HCT116 (cell line): ENCODE results near the gene USP16. TPM values are rescaled to one million over a fixed set of nuclear protein-coding genes. Genes with fewer than 3 reads are reported as not detected.

Experiments used
- ATAC-seq: fragments of 200-7000 bp; cut with Tn5 transposase; 2 replicates; pipeline ENCODE4 v1.9.1; 2020; ENCODE audit warnings: mild to moderate bottlenecking, moderate library complexity
- BruUV-seq: library from RNA; stranded (reverse); fragments of 400-500 nt; replicated peaks from 2 replicates; lab custom pipeline; 2021; lab: Mats Ljungman, UMichigan
- CTCF ChIA-PET: fragments of 300-600 bp; sonication (Branson Sonifier 250); formaldehyde crosslinking; loops from one replicate; lab custom pipeline; 2021; ENCODE audit warnings: antibody characterized with exemption; lab: Charles Lee
- POLR2A ChIA-PET: fragments of 300-600, 350-600 bp; sonication (Branson Sonifier 250); formaldehyde crosslinking; loops from one replicate; lab custom pipeline; 2021; ENCODE audit warnings: antibody characterized with exemption; lab: Charles Lee
- RAD21 ChIA-PET, 2 experiments: fragments of 300-600 bp; sonication (Branson Sonifier 250); formaldehyde crosslinking; loops; one replicate each; lab custom pipeline; 2023; ENCODE audit warnings: low total read pairs in 2 of 2; ENCODE audit not compliant: uncharacterized antibody in 2 of 2, unreplicated experiment in 2 of 2, low non-redundant PET in 1 of 2; lab: Charles Lee
- DNase-seq: peaks from one replicate; pipeline ENCODE4 v3.0.0-alpha.2; 2010; ENCODE audit warnings: low read depth, low spot score
- H2AFZ ChIP-seq: fragments of 200-600 bp; shearing (Covaris generic), sonication (generic); 2 replicates; pipeline ENCODE4 v1.6.1; 2017; ENCODE audit warnings: low read depth, mixed run types, mixed read lengths, antibody characterized with exemption, low read length; ENCODE audit not compliant: poor library complexity, severe bottlenecking
- H3K27ac ChIP-seq: 2 replicates; pipeline ENCODE4 v1.5.1; 2012; ENCODE audit warnings: low read depth, low read length
- H3K27me3 ChIP-seq: fragments of 200-600 bp; sonication (generic); 2 replicates; pipeline ENCODE4 v1.6.1; 2016; ENCODE audit warnings: mixed run types, low read length, mixed read lengths; ENCODE audit not compliant: insufficient read depth
- H3K36me3 ChIP-seq, 2 experiments: fragments of 200-500 bp in 1 of 2; fragments of 200-600 bp in 1 of 2; sonication (Bioruptor generic) in 1 of 2; sonication (generic) in 1 of 2; 2 replicates each; pipeline versions ENCODE4 v1.5.1 to v1.6.1; 2014 to 2016; ENCODE audit warnings: low read length in 2 of 2, inconsistent platforms in 1 of 2, mixed read lengths in 1 of 2, mixed run types in 1 of 2; ENCODE audit not compliant: insufficient read depth in 2 of 2, control insufficient read depth in 1 of 2
- H3K4me1 ChIP-seq, 2 experiments: fragments of 200-600 bp in 1 of 2; sonication (generic) in 1 of 2; 2 replicates each; pipeline versions ENCODE4 v1.5.1 to v1.6.1; 2012 to 2017; ENCODE audit warnings: low read length in 2 of 2, inconsistent platforms in 1 of 2, mild to moderate bottlenecking in 1 of 2, mixed read lengths in 1 of 2, mixed run types in 1 of 2, moderate library complexity in 1 of 2; ENCODE audit not compliant: insufficient read depth in 2 of 2, control insufficient read depth in 1 of 2
- H3K4me2 ChIP-seq: fragments of 200-600 bp; sonication (generic); 2 replicates; pipeline ENCODE4 v1.6.1; 2017; ENCODE audit warnings: mixed run types, low read length, mixed read lengths
- H3K4me3 ChIP-seq, 2 experiments: fragments of 200-600 bp in 1 of 2; sonication (generic) in 1 of 2; replicated peaks in 1 of 2; 2 replicates each; pipeline ENCODE4 v1.5.1; 2011 to 2016; ENCODE audit warnings: low read length in 2 of 2, control low read depth in 1 of 2, low read depth in 1 of 2, mild to moderate bottlenecking in 1 of 2, mixed read lengths in 1 of 2, mixed run types in 1 of 2
- H3K79me2 ChIP-seq: fragments of 200-600 bp; sonication (generic); 2 replicates; pipeline ENCODE4 v1.6.1; 2017; ENCODE audit warnings: mild to moderate bottlenecking, mixed run types, low read length, moderate library complexity, mixed read lengths; ENCODE audit not compliant: insufficient read depth
- H3K9ac ChIP-seq: fragments of 200-600 bp; sonication (generic); 2 replicates; pipeline ENCODE4 v1.6.1; 2016; ENCODE audit warnings: low read length, mixed read lengths
- H3K9me2 ChIP-seq: fragments of 200-600 bp; sonication (generic), shearing (Covaris generic); 2 replicates; pipeline ENCODE4 v1.6.1; 2017; ENCODE audit warnings: mixed run types, mild to moderate bottlenecking, moderate library complexity; ENCODE audit not compliant: insufficient read depth
- H3K9me3 ChIP-seq, 2 experiments: fragments of 200-500 bp in 1 of 2; fragments of 200-600 bp in 1 of 2; sonication (Bioruptor generic) in 1 of 2; sonication (generic) in 1 of 2; 2 replicates each; pipeline ENCODE4 v1.6.1; 2014 to 2017; ENCODE audit warnings: low read length in 2 of 2, mixed read lengths in 2 of 2, inconsistent platforms in 1 of 2, low read depth in 1 of 2, mild to moderate bottlenecking in 1 of 2, mixed run types in 1 of 2, moderate library complexity in 1 of 2; ENCODE audit not compliant: control insufficient read depth in 1 of 2, insufficient read depth in 1 of 2
- H4K20me1 ChIP-seq: fragments of 200-600 bp; sonication (generic), shearing (Covaris generic); 2 replicates; pipeline ENCODE4 v1.6.1; 2017; ENCODE audit warnings: mixed run types, mild to moderate bottlenecking, moderate library complexity; ENCODE audit not compliant: insufficient read depth
- ELF1 ChIP-seq: IDR thresholded peaks from 2 replicates; pipeline ENCODE4 v1.6.1; 2012; ENCODE audit warnings: low read depth, borderline replicate concordance
- EZH2phosphoT487 ChIP-seq: fragments of 200-600 bp; IDR thresholded peaks from 2 replicates; pipeline ENCODE4 v1.6.1; 2018; ENCODE audit warnings: antibody characterized with exemption, borderline replicate concordance
- JUND ChIP-seq: IDR thresholded peaks from 2 replicates; pipeline ENCODE4 v1.6.1; 2012
- MAX ChIP-seq: IDR thresholded peaks from 2 replicates; pipeline ENCODE4 v1.6.1; 2012
- POLR2A ChIP-seq: IDR thresholded peaks from 2 replicates; pipeline ENCODE4 v1.7.0; 2011; ENCODE audit warnings: borderline replicate concordance; ENCODE audit not compliant: insufficient read depth, insufficient read length; ENCODE audit errors: extremely low read depth
- POLR2AphosphoS5 ChIP-seq: IDR thresholded peaks from 2 replicates; pipeline ENCODE4 v1.6.1; 2011; ENCODE audit warnings: mild to moderate bottlenecking, low read depth, low read length, moderate library complexity
- REST ChIP-seq: IDR thresholded peaks from 2 replicates; pipeline ENCODE4 v1.6.1; 2012; ENCODE audit warnings: low read depth
- TCF7L2 ChIP-seq: IDR thresholded peaks from 2 replicates; pipeline ENCODE4 v1.7.0; 2011; ENCODE audit warnings: borderline replicate concordance, inconsistent platforms; ENCODE audit not compliant: insufficient read depth, insufficient read length; ENCODE audit errors: extremely low read depth
- ZBTB33 ChIP-seq: IDR thresholded peaks from 2 replicates; pipeline ENCODE4 v1.6.1; 2011; ENCODE audit warnings: mild to moderate bottlenecking, low read length, moderate library complexity; ENCODE audit not compliant: insufficient replicate concordance; ENCODE audit errors: extremely low read depth
- intact Hi-C: fragments of 100-400 bp; cut with micrococcal nuclease; formaldehyde crosslinking; loops from 2 replicates; pipeline ENCODE4 v1.10.0; 2022
- total RNA-seq: library from RNA; stranded (reverse); gene quantifications from one replicate; pipeline ENCODE4 v1.2.1, GENCODE V29; 2021; ENCODE audit not compliant: unreplicated experiment

Gene USP16
- total RNA-seq, 1 experiment from 2014 or later = 35.9 TPM

GRCh38 chr21:29029524-29029923 is 5.1 kb downstream of the USP16 start:
- DNase-seq = no peak
- BruUV-seq = no TSS peak
- Histone ChIP-seq H3K36me3 (peaks cover 18 to 21% of the 10 kb centered on the region in 2 experiments; a peak in 3 of 4 replicates), H3K4me3 (no peak overlapping the region), H4K20me1 (no peaks in the 10 kb centered on the region), H3K27ac (no peak overlapping the region), H3K4me1 (peaks cover 5 to 7% of the 10 kb centered on the region in 2 experiments; a peak in 3 of 4 replicates), H2AFZ (no peak overlapping the region), H3K9me2 (no peaks in the 10 kb centered on the region)
- CTCF ChIA-PET = no interaction called here
- RAD21 ChIA-PET = no interaction called here
- TF ChIP-seq POLR2AphosphoS5 (no peak), MAX (no peak)
- TF ChIP-seq, all 23 proteins: peak for 0
- intact Hi-C loops = no loop called here
- ATAC-seq = no peak
- no peaks in the 10 kb centered on the region for H3K9me3 ChIP-seq
- H3K27me3 ChIP-seq = no peaks in the 10 kb centered on the region
- peaks cover 73% of the 10 kb centered on the region for H3K79me2 ChIP-seq
- H3K9ac ChIP-seq = no peak overlapping the region
- POLR2A ChIA-PET = interaction anchor here (1.1 kb wide), 1 partner anchor 8 kb away, joined by 3 read pairs; no protein-coding TSS in a partner anchor
- no peak overlapping the region for H3K4me2 ChIP-seq

GRCh38 chr21:29030909-29031308 is 6.4 kb downstream of the USP16 start:
- Histone ChIP-seq H4K20me1 (no peaks in the 10 kb centered on the region), H3K4me3 (no peak overlapping the region), H3K9me2 (no peaks in the 10 kb centered on the region), H2AFZ (no peak overlapping the region), H3K79me2 (peaks cover 62% of the 10 kb centered on the region), H3K36me3 (peaks cover 21 to 22% of the 10 kb centered on the region in 2 experiments; a peak in 3 of 4 replicates), H3K27me3 (no peaks in the 10 kb centered on the region), H3K9me3 (no peaks in the 10 kb centered on the region)
- no peak for DNase-seq
- RAD21 ChIA-PET = no interaction called here
- intact Hi-C loops = no loop called here
- POLR2A ChIA-PET = no interaction called here
- no peak for ATAC-seq
- no peak for TF ChIP-seq EZH2phosphoT487
- TF ChIP-seq ZBTB33 = no peak
- no peak for TF ChIP-seq TCF7L2
- no peak for TF ChIP-seq REST
- no peak for TF ChIP-seq MAX
- TF ChIP-seq JUND = no peak
- no peak for TF ChIP-seq POLR2A
- no peak for TF ChIP-seq POLR2AphosphoS5
- TF ChIP-seq ELF1 = no peak
- TF ChIP-seq, all 23 proteins: peak for 0
- H3K4me1 ChIP-seq = peaks cover under 1 to 1% of the 10 kb centered on the region in 2 experiments; a peak in 3 of 4 replicates
- H3K4me2 ChIP-seq = no peak overlapping the region
- no peak overlapping the region for H3K27ac ChIP-seq
- CTCF ChIA-PET = no interaction called here
- no peak overlapping the region for H3K9ac ChIP-seq
- no TSS peak for BruUV-seq
